Measurements from ENCODE around the gene AVP.

GRCh38 chr20:3111995-3112394 lies 27.5 kb upstream of the AVP start:
- TF ChIP-seq POLR2A (IDR thresholded peaks at IDR 0.05; ENCODE audit: low read depth, low read length), result no peak
- TF ChIP-seq EZH2 (IDR thresholded peaks at IDR 0.05; ENCODE audit: borderline replicate concordance, low read depth, low read length, severe bottlenecking), result no peak
